Stimulated activated naive CD8-positive, alpha-beta T cell treated with anti-CD3 and anti-CD28 coated beads, Interleukin-15, Interleukin-2, amounts not matched to agents 100 ng/mL and 50 ng/mL, for 24 hours (primary cell): ENCODE measurements around the gene NAT8L.

Experiments
- H3K27ac Mint-ChIP-seq: one replicate; pipeline ENCODE4 v1.8.0; 2021; ENCODE audit warnings: mild to moderate bottlenecking, mixed read lengths
- H3K27me3 Mint-ChIP-seq: one replicate; pipeline ENCODE4 v1.8.0; 2021; ENCODE audit warnings: mixed read lengths
- H3K36me3 Mint-ChIP-seq: one replicate; pipeline ENCODE4 v1.8.0; 2021; ENCODE audit warnings: low read depth, mixed read lengths
- H3K4me1 Mint-ChIP-seq: one replicate; pipeline ENCODE4 v1.8.0; 2021; ENCODE audit warnings: low read depth, mixed read lengths
- H3K4me3 Mint-ChIP-seq: one replicate; pipeline ENCODE4 v1.8.0; 2021; ENCODE audit warnings: mild to moderate bottlenecking, mixed read lengths
- H3K9me3 Mint-ChIP-seq: one replicate; pipeline ENCODE4 v1.8.0; 2021; ENCODE audit warnings: mixed read lengths

The NAT8L gene

DNA sequence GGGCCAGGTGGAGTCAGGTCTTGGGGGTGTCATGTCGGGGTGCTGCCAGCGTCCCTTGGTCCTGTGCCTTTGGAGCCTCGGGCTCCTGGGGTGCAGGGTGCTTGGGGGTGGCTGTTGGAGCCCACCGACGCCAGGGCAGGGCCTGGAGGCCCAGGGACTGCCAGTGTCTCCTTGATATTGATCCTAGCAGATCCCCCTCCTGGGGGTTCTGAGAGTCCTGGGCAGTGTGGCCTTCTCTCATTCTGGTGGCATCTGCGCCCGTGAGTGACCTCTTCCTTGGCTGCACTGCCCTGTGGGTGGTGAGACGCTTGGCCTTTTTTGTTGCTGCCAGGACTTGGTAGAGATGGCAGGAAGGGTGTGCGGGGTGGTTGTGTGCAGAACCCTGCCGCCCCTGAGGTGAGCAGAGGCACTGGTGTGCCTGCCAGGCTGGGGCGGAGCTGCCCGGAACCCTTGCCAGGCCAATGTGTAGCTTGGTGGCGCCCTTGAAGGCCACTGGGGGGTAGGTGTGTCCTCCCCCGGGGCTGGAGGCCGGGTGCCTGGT is 7.0 kb downstream of the NAT8L start:
- Mint-ChIP-seq H3K4me1 (no peaks in the 10 kb centered on the region), H3K36me3 (no peaks in the 10 kb centered on the region), H3K27ac (no peak overlapping the region), H3K4me3 (no peak overlapping the region), H3K27me3 (no peaks in the 10 kb centered on the region), H3K9me3 (no peaks in the 10 kb centered on the region)

DNA sequence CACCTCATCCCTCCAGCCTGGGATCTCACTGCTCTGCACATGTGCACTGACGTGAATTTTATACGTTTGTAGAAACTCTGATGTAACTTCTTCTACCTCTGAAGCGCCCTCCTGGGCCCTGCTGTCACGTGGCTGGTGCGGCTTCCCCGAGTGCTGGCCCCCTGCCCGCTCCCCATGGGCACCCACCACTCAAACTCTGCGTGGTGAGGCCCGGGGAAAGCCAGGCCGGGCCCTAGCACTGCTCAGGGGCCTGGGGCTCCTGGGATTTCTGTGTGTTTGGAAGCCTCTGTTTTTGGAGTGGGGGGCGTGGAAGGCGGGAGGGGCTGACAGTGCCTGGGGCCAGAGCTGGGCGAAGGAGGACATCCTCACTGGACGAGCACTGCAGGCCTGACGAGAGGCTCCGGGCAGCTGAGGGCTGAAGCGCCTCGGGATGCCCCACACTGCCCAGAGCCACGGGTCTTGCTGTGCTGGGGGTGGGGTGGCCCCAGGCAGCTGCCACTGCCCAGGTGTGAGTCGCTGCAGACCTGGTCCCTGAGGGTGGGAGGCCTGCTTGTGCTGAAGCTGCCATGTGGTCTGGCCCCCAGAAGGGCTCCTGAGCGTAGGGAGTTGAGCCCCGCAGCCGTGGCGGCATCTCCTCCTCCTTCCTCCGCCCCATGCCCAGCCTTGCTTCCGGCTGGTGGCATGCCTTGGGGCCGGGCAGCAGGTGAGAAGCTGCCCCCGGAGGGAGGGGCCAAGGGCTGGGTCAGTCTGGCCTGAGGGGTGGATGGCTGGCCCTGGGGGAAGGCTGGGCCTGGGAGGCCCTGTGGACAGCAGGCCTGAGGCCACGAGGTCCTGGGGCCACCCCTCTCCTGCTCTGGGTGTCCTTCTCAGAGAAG is 7.7 kb downstream of the NAT8L start:
- Mint-ChIP-seq H3K27me3 (no peaks in the 10 kb centered on the region), H3K27ac (no peak overlapping the region), H3K4me1 (no peaks in the 10 kb centered on the region), H3K36me3 (no peaks in the 10 kb centered on the region), H3K9me3 (no peaks in the 10 kb centered on the region), H3K4me3 (no peak overlapping the region)

DNA sequence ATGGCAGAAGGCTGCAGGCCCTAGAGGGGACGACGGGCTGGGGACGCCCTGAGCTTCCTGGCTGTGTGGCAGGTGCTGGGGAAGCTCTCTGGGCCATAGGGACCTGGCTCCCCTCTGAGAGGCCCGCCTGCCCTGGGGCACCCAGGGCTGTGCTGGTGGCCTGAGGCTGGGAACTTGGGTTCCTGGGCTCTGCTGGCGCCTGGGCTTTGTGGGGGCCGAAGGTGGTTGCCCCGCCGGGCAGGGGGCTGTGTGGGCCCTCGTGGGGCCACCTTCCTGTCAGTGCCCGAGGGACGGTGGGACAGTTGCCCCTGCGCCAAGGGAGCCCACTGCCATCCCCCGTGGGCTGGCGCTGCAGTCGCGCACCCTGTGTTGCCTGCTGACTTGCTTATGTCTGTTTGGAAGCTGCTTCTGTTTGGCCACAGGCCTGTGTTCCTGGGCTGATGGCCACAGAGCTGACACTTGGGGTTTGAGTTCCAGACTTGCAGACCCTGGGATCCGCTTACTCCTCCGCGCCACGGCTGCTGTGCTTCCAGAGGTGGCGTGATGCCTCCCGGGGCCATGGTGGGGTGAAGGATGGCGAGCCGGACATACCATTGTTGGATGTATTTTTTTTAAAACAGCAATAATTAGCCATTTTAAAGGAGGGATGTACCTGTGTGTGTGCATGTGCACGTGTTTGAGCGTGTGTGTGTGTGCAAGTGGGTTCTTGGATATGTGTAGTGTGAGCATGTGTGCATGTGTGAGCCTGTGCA is 8.5 kb downstream of the NAT8L start:
- H3K4me3 Mint-ChIP-seq, result no peak overlapping the region
- no peaks in the 10 kb centered on the region for H3K27me3 Mint-ChIP-seq
- no peak overlapping the region for H3K27ac Mint-ChIP-seq
- H3K9me3 Mint-ChIP-seq, result no peaks in the 10 kb centered on the region
- H3K36me3 Mint-ChIP-seq, result no peaks in the 10 kb centered on the region
- H3K4me1 Mint-ChIP-seq, result no peaks in the 10 kb centered on the region

DNA sequence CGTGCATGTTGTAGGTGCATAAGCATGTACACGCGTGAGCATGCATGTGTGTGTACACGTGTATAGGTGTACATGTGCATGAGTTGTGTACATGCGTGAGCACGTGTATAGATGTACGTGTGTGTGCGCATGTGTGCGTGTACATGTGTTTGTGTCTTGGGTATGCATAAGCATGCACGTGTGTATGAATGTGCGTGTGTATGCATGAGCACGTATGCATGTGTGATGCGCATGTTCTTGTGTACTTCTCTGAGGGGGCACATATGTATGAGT is 9.0 kb downstream of the NAT8L start:
- H3K36me3 Mint-ChIP-seq, result no peaks in the 10 kb centered on the region
- no peaks in the 10 kb centered on the region for H3K4me1 Mint-ChIP-seq
- no peaks in the 10 kb centered on the region for H3K9me3 Mint-ChIP-seq
- no peak overlapping the region for H3K4me3 Mint-ChIP-seq
- no peaks in the 10 kb centered on the region for H3K27me3 Mint-ChIP-seq
- H3K27ac Mint-ChIP-seq, result no peak overlapping the region

DNA sequence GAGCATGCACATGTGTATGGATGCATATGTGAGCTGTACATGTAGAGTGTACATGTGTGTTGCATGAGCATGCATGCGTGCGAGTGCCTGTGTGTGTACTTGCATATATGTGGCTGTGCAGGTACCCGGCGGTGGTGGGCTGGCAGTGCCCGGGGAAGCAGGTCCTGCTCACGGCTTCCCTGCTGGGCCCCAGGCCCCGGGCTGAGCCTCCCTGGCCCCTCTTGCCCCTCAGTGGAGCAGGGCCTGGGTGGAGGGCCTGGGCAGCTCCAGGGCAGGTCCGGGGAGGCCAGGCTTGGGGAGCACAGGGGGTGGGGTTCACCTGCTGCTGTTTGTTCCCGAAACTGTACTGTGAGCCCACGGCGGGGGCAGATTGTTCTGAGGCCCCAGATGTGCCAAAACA is 9.4 kb downstream of the NAT8L start:
- H3K4me1 Mint-ChIP-seq, result no peaks in the 10 kb centered on the region
- H3K36me3 Mint-ChIP-seq, result no peaks in the 10 kb centered on the region
- H3K4me3 Mint-ChIP-seq, result no peak overlapping the region
- no peak overlapping the region for H3K27ac Mint-ChIP-seq
- no peaks in the 10 kb centered on the region for H3K9me3 Mint-ChIP-seq
- H3K27me3 Mint-ChIP-seq, result no peaks in the 10 kb centered on the region

DNA sequence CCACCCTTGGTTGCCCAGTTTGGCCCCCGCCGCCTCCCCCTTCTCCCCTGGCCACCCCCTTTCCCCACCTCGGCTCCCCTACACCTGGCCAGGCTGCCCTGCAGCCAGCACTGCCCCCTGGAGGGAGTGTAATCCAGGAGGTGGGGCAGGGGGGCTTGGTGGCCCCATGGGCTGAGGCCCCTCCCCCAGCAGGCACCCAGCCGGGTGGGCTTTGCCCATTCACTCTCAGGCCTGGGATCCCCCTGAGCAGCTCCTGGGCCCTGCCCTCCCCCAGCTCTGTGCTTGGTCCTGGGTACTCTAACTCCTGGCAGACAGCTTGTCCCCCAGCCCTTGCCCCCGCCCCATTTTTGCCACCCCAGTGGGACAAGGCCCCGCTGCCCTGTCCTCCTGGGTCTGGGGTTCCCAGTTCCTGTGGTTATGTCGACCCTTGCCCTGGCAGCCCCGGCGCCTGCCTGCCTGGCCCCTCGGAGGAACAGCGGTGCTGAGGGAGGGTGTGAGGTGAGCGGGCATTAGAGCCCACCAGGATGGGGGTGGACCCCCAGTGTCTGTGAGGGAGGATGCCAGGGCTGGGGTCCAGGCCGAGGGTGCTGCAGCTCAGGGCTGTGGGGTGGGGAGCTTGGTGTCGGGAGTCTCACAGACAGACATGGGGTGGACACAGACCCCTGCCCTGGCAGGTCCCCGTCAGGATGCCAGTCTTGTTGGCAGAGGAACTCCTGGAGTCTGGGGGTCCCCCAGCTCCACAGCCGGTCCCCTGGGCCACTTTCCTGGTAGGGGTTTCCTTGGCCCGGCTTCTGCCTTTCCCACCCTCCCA is 10.2 kb downstream of the NAT8L start:
- Mint-ChIP-seq H3K36me3 (no peaks in the 10 kb centered on the region), H3K27ac (no peak overlapping the region), H3K9me3 (no peaks in the 10 kb centered on the region), H3K4me1 (no peaks in the 10 kb centered on the region), H3K27me3 (no peaks in the 10 kb centered on the region), H3K4me3 (no peak overlapping the region)

DNA sequence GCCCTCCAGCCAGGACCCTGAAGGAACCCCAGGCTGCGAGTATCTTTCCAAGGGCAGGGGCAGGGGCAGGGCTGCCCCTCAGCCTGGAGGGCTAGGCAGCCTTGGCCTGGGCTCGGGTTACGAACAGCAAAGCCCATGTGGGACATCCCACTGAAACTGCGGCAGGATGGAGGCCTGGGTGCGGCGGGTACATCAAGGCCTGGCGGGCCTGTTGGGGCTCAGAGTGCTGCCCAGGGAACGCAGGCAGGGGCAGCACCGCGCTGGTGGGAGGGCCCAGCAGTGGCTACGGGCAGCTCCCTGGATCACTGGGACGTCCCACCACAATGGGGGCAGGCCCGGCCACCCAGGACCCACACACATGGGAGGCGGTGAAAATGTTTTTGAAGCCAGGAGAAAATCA is 10.9 kb downstream of the NAT8L start:
- no peaks in the 10 kb centered on the region for H3K4me1 Mint-ChIP-seq
- H3K36me3 Mint-ChIP-seq, result no peaks in the 10 kb centered on the region
- H3K4me3 Mint-ChIP-seq, result no peak overlapping the region
- H3K27me3 Mint-ChIP-seq, result no peaks in the 10 kb centered on the region
- H3K27ac Mint-ChIP-seq, result no peak overlapping the region
- no peaks in the 10 kb centered on the region for H3K9me3 Mint-ChIP-seq

DNA sequence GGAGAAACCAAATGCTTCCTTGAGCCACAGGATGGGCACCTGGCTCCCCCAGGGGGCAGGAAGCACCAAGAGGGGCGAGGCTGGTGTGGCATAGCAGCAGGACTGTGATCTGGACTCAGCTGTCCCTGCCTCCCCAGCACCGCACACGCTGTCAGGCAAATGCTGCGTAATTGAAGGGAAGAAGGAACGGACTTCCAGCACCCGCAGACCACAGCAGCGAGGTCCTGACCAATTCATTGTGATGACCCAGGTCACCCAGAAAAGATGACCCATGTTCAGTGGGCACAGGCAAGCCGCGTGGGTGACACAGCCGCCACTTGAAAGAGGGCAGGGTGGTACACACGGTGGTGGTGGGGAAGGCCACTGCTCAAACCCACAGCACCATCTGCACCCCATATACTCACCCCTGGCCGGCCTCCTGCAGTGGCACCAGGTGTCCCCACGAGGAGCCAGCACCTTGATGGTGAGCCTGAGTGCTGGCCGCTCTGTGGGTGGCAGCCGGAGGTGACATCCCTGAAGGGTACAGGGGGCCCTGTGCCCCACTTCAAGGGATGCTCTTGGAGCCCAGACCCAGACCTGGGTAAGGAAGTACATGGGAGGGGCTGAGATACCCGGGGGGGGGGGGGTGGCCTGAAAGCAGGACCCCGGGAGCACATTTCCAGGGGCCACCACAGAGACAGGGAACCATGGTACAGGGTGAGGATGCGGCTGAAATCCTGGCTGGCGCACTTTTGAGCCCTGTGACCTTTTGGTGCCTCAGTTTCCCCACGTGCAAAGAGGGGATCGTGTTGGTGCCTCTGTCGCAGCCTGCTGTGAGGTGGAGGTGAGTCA is 11.5 kb downstream of the NAT8L start:
- no peaks in the 10 kb centered on the region for H3K9me3 Mint-ChIP-seq
- no peaks in the 10 kb centered on the region for H3K36me3 Mint-ChIP-seq
- no peaks in the 10 kb centered on the region for H3K27me3 Mint-ChIP-seq
- no peak overlapping the region for H3K4me3 Mint-ChIP-seq
- H3K4me1 Mint-ChIP-seq, result no peaks in the 10 kb centered on the region
- H3K27ac Mint-ChIP-seq, result no peak overlapping the region

DNA sequence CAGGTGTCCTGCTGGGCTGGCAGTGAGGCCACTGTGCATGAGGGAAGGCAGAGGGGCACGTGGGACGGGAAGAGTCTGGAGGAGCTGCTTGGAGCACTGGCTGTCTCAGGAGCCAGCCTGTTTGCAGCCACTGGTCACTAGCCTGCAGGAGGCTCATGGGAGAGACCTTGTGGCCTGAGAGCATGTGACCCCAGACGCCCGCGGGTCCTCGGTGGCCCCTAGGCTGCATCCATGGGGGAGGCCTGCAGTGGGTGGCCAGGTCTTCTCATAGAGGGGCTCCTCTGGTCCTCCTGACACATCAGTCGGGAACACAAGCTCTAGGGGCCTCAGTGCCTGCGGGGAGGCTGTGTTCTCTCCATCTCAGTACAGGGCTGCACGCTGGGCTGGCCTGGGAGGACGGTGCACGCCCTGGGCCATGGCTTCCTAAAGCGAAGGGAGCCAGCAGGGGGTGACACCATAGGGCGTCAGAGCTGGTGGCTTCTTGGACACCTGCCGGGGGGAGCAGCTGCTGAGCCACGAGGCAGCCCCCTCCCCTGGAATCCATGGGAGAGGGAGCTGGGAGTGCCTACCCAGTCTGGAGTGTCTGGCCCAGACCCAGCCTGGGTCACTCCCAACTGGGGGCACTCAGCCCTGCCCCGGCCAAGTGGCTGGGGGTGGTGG is 12.3 kb downstream of the NAT8L start:
- no peak overlapping the region for H3K4me3 Mint-ChIP-seq
- H3K36me3 Mint-ChIP-seq, result no peaks in the 10 kb centered on the region

DNA sequence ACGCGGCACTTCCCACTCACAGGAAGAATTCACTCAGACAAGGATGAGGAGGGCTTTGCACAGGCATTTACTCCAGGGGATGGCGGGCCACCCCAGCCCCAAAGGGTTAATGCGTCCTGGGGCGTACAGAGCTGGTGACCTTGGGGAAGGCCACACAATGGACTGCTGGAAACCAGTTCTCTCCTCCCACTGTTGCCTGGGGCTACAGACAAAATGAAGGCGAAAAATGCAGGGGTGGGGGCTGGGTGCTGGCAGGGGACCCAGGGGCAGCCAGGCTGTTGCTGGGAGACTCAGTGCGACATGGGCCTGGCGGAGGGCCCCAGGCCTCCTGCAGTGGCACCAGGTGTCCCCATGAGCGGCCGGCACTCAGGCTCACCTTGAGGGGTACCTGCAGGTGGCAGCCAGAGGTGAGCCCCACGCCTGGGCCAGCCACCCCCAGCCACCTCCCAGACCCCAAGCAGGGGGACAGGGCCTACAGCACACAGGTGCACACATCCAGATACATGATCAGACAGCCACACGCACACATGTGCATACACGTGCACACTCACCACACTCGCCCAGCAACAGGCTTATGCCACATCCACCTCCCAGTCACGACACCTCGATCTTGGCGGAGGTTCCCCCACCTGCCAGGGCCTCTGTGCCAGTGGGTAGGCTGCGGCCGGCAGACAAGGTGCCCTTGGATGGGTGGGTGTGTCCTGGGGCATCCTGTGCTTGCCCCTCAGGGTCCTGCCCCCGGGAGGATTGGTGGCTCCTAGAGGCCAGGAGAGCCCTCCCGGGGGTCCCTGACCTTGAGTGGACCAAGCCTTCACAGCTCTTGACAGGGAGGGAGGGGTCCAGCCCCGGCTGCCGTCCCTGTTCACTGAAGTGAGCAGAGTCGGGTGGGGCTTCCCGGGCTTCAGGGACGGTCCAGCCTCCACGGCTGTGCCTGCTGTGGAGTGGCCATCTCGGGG is 13.1 kb downstream of the NAT8L start:
- H3K4me1 Mint-ChIP-seq, result no peaks in the 10 kb centered on the region
- H3K36me3 Mint-ChIP-seq, result no peaks in the 10 kb centered on the region
- H3K27me3 Mint-ChIP-seq, result no peaks in the 10 kb centered on the region
- no peak overlapping the region for H3K27ac Mint-ChIP-seq
- no peak overlapping the region for H3K4me3 Mint-ChIP-seq
- no peaks in the 10 kb centered on the region for H3K9me3 Mint-ChIP-seq

More for the DNA sequence above, 12.3 kb downstream of the NAT8L start:
- Mint-ChIP-seq H3K27ac (no peak overlapping the region), H3K4me1 (no peaks in the 10 kb centered on the region), H3K27me3 (no peaks in the 10 kb centered on the region), H3K9me3 (no peaks in the 10 kb centered on the region)

DNA sequence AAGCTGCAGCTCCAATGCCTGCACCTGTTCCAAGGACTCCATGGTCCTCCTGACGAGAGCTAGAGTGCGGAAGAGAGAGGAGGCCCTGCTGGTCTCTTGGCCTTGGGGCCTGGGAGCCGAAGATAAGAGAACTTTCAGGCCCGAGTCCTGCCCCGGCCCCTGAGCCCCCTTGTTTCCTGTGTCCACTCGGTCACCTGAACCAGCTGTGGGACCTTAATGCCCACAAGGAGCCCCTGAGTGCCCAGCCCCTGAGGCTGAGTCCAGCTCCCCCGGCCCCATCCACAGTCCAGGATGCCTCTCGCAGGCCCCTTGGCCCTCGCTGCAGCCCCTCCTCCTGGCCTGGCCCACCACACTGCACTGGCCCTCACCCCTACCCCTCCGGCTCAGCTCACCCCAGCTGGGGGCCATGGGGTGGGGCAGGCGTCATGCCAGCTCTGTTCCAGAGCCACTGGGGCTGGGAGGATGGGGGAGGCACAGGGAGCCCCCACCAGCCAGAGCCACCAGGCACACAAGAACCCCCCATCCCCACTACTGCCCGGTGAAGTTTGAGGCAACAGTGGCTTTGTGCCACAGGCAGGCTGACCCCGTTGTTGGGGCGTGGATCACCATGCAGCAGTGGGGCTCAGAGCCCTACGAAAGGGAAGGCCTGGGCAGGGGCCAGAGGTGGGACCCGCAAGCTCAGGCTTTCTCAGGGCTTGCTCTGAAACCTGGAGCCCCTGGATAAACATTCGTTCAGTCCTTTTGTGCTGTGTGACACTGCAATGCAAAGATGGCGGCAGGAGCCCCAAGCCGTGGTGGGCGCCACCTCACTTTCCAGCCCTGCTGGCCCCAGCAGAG is 14.1 kb downstream of the NAT8L start:
- no peak overlapping the region for H3K4me3 Mint-ChIP-seq
- H3K4me1 Mint-ChIP-seq, result no peaks in the 10 kb centered on the region
- H3K27ac Mint-ChIP-seq, result no peak overlapping the region
- no peaks in the 10 kb centered on the region for H3K9me3 Mint-ChIP-seq
- no peaks in the 10 kb centered on the region for H3K36me3 Mint-ChIP-seq
- H3K27me3 Mint-ChIP-seq, result no peaks in the 10 kb centered on the region

DNA sequence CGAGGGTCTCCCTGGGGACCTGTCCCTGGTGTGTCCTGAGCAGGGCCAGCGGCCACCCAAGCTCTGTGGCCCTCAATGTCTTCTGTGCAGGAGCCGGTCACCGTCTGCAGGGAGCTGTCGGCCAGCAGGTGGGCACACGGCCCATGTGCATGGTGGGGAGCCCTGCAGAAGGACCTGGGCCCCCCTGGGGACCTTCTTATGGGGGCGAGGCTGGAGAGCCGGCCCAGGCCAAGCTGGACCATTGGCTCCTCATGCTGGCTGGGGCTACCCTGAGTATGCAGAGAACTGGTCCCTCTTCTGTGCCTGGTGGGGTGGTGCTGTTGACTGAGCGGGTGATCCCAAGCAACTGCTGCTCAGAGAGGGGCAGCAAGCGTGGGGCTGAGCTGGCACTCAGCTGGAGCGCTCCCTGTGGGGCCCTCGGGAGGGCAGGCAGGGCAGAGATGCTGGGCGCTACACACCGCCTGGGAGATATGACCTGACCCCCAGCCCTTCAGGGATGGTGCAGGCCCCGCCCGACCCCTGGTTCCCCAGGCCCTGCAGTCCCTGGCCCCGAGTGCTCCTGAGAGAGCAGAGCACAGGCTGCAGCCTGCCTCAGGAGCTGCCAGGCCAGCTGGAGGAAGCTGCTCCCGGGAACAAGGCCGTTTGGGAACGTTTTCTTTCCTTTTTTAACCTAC is 14.8 kb downstream of the NAT8L start:
- Mint-ChIP-seq H3K4me1 (no peaks in the 10 kb centered on the region), H3K4me3 (no peak overlapping the region), H3K9me3 (no peaks in the 10 kb centered on the region), H3K36me3 (no peaks in the 10 kb centered on the region), H3K27ac (no peak overlapping the region), H3K27me3 (no peaks in the 10 kb centered on the region)
